K562 (cell line): ENCODE data around the gene TCF3. TPM values are rescaled to one million over a fixed set of nuclear protein-coding genes. Genes with fewer than 3 reads are reported as not detected.
A peak's percentile ranks its signal among the peaks of the same experiment; 100 is the strongest.

Source experiments
- CEBPB ChIP-seq: fragments of 450-650 bp; IDR thresholded peaks from 2 replicates; pipeline ENCODE4 v1.6.1; 2016; ENCODE audit warnings: missing genetic modification characterization, missing compliant biosample characterization
- EP400 ChIP-seq: fragments of 450-650 bp; IDR thresholded peaks from 2 replicates; pipeline ENCODE4 v1.6.1; 2017; ENCODE audit warnings: antibody characterized with exemption, mild to moderate bottlenecking, moderate library complexity
- KDM1A ChIP-seq, 2 experiments: fragments of 450-650 bp; IDR thresholded peaks; 2 replicates each; pipeline ENCODE4 v1.6.1; 2016; ENCODE audit warnings: mild to moderate bottlenecking in 2 of 2
- POLR2A ChIP-seq: fragments of 450-650 bp; conservative IDR thresholded peaks from 2 replicates; pipeline ENCODE4 v1.6.1; 2016
- PRMT5 ChIP-seq: sonication (generic); formaldehyde crosslinking; IDR thresholded peaks from 2 replicates; pipeline ENCODE4 v1.5.0; 2020; ENCODE audit warnings: missing genetic modification reagents
- SMARCC2 ChIP-seq: fragments of 450-650 bp; IDR thresholded peaks from 2 replicates; pipeline ENCODE4 v1.6.1; 2017; ENCODE audit warnings: antibody characterized with exemption, moderate library complexity, mild to moderate bottlenecking, low read depth
- ZBTB17 ChIP-seq: fragments of 450-650 bp; formaldehyde crosslinking; IDR thresholded peaks from 2 replicates; pipeline ENCODE4 v1.4.0; 2020; ENCODE audit warnings: mild to moderate bottlenecking
- polyA plus RNA-seq, 8 experiments: library from polyadenylated mRNA; depleted of rRNA in 4 of 8; stranded (reverse) in 5 of 8; unstranded in 3 of 8; fragments of >200 nt; fragmentation: Nextera tagmentation in 2 of 8; fragmentation: Illumina TruSeq in 1 of 8; extraction: Ambion mirVana in 2 of 8; extraction: Trizol in 1 of 8; gene quantifications; 2 replicates each; pipeline versions ENCODE4 v1.2.1 to v1.2.3, GENCODE V29; 2011 to 2014; ENCODE audit warnings: inconsistent platforms in 1 of 8, missing spikeins in 1 of 8
- total RNA-seq, 7 experiments: library from RNA; depleted of rRNA in 6 of 7; stranded (reverse); fragments of >200 nt in 6 of 7; fragmentation: Illumina TruSeq in 2 of 7; extraction: Trizol in 2 of 7; gene quantifications; 2 replicates each; pipeline versions ENCODE4 v1.2.1 to v1.2.3, GENCODE V29; 2011 to 2021; ENCODE audit warnings: low replicate concordance in 1 of 7
- TF ChIP-seq, protein P1 (sequence below): fragments of 450-650 bp; IDR thresholded peaks from 2 replicates; pipeline ENCODE4 v1.6.1; 2016; ENCODE audit warnings: low read depth
- TF ChIP-seq, protein P2 (sequence below): fragments of 250-450 bp; sonication (Bioruptor Pico); IDR thresholded peaks from 2 replicates; pipeline ENCODE4 v1.8.0; 2021; ENCODE audit warnings: borderline replicate concordance, mild to moderate bottlenecking, moderate library complexity; ENCODE audit not compliant: poor library complexity, severe bottlenecking
- TF ChIP-seq, protein P3 (sequence below): sonication (generic); formaldehyde crosslinking; IDR thresholded peaks from 2 replicates; pipeline ENCODE4 v1.8.0; 2022; ENCODE audit warnings: missing genetic modification reagents, mild to moderate bottlenecking, borderline replicate concordance
- TF ChIP-seq, protein P4 (sequence below): fragments of 450-650 bp; IDR thresholded peaks from 2 replicates; pipeline ENCODE4 v1.7.0; 2016; ENCODE audit warnings: borderline replicate concordance
- TF ChIP-seq, protein P5 (sequence below): fragments of 450-650 bp; IDR thresholded peaks from 2 replicates; pipeline ENCODE4 v1.6.1; 2018; ENCODE audit warnings: mild to moderate bottlenecking, low read depth; ENCODE audit not compliant: partially characterized antibody

TCF3 gene
- total and polyA plus RNA-seq, 9 of the 15 experiments (the other 6 are each of a cell fraction or from before 2014, with no cell fraction given) = 5.6 to 259 (median 84.0) TPM

DNA sequence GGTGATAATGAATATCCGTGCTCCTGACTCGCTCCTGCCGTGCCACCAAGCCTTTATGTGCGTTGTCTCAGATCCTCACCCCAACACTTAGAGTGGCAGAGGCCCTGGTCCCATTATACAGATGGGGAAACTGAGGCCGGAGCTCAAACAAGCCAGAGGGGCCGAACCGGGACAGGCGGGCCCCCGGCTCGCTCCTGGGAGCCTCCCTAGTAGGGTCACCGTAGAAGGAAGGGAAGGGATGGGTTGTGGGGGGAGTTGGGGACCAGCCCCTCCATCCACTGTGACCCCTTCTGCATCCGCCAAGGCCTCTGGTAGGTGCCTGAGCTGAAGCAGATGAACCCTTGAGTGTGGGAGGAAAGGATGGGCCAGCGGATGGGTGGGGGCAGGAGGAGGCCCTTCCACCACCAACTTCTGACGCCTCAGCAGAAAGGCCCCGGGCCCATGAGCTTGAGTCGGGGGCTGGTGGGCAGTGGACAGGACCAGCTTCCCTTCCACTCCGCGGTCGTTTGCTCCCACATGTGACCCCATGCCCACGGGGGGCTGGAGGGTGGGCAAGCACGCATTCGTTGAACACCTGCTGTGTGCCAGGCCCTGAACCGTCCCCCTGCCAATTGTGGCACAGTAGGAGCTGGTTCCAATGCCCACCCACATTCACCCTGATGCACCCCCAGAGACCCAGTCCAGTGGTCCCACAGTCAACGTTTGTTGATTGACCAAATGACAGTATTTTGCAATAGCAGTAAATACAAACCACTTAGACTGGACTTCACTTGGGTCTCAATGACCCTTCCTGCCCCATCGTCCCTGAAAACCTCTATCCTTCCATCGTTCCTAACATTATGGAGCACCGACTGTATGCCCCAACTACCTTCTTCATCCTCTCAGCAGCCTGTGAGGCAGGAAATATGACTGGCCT, 24.2 kb upstream of the TCF3 start (continued):
- TF ChIP-seq, protein P1, sequence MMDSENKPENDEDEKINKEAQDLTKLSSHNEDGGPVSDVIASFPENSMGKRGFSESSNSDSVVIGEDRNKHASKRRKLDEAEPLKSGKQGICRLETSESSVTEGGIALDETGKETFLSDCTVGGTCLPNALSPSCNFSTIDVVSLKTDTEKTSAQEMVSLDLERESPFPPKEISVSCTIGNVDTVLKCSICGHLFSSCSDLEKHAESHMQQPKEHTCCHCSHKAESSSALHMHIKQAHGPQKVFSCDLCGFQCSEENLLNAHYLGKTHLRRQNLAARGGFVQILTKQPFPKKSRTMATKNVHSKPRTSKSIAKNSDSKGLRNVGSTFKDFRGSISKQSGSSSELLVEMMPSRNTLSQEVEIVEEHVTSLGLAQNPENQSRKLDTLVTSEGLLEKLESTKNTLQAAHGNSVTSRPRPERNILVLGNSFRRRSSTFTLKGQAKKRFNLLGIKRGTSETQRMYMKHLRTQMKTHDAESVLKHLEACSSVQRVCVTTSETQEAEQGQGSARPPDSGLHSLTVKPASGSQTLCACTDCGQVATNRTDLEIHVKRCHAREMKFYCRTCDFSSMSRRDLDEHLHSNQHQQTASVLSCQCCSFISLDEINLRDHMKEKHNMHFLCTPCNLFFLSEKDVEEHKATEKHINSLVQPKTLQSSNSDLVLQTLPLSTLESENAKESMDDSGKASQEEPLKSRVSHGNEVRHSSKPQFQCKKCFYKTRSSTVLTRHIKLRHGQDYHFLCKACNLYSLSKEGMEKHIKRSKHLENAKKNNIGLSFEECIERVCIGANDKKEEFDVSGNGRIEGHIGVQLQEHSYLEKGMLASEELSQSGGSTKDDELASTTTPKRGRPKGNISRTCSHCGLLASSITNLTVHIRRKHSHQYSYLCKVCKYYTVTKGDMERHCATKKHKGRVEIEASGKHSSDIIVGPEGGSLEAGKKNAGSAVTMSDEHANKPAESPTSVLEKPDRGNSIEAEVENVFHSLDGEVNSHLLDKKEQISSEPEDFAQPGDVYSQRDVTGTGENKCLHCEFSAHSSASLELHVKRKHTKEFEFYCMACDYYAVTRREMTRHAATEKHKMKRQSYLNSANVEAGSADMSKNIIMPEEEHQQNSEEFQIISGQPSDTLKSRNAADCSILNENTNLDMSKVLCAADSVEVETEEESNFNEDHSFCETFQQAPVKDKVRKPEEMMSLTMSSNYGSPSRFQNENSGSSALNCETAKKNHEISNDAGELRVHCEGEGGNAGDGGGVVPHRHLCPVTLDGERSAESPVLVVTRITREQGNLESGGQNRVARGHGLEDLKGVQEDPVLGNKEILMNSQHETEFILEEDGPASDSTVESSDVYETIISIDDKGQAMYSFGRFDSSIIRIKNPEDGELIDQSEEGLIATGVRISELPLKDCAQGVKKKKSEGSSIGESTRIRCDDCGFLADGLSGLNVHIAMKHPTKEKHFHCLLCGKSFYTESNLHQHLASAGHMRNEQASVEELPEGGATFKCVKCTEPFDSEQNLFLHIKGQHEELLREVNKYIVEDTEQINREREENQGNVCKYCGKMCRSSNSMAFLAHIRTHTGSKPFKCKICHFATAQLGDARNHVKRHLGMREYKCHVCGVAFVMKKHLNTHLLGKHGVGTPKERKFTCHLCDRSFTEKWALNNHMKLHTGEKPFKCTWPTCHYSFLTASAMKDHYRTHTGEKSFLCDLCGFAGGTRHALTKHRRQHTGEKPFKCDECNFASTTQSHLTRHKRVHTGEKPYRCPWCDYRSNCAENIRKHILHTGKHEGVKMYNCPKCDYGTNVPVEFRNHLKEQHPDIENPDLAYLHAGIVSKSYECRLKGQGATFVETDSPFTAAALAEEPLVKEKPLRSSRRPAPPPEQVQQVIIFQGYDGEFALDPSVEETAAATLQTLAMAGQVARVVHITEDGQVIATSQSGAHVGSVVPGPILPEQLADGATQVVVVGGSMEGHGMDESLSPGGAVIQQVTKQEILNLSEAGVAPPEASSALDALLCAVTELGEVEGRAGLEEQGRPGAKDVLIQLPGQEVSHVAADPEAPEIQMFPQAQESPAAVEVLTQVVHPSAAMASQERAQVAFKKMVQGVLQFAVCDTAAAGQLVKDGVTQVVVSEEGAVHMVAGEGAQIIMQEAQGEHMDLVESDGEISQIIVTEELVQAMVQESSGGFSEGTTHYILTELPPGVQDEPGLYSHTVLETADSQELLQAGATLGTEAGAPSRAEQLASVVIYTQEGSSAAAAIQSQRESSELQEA = no peak
- TF ChIP-seq SMARCC2 (no peak), KDM1A (IDR thresholded peaks at IDR 0.05) (peak; percentile 86 to 94), PRMT5 (CRISPR knock-in tag) (no peak), ZBTB17 (CRISPR knock-in tag) (no peak), POLR2A (no peak), CEBPB (tag) (peak; percentile 56; the same call in 1 of the 2 replicates), EP400 (no peak)
- TF ChIP-seq, protein P2, sequence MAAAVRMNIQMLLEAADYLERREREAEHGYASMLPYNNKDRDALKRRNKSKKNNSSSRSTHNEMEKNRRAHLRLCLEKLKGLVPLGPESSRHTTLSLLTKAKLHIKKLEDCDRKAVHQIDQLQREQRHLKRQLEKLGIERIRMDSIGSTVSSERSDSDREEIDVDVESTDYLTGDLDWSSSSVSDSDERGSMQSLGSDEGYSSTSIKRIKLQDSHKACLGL (CRISPR knock-in tag) = no peak
- TF ChIP-seq, protein P3, sequence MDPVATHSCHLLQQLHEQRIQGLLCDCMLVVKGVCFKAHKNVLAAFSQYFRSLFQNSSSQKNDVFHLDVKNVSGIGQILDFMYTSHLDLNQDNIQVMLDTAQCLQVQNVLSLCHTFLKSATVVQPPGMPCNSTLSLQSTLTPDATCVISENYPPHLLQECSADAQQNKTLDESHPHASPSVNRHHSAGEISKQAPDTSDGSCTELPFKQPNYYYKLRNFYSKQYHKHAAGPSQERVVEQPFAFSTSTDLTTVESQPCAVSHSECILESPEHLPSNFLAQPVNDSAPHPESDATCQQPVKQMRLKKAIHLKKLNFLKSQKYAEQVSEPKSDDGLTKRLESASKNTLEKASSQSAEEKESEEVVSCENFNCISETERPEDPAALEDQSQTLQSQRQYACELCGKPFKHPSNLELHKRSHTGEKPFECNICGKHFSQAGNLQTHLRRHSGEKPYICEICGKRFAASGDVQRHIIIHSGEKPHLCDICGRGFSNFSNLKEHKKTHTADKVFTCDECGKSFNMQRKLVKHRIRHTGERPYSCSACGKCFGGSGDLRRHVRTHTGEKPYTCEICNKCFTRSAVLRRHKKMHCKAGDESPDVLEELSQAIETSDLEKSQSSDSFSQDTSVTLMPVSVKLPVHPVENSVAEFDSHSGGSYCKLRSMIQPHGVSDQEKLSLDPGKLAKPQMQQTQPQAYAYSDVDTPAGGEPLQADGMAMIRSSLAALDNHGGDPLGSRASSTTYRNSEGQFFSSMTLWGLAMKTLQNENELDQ = no peak
- TF ChIP-seq, protein P4, sequence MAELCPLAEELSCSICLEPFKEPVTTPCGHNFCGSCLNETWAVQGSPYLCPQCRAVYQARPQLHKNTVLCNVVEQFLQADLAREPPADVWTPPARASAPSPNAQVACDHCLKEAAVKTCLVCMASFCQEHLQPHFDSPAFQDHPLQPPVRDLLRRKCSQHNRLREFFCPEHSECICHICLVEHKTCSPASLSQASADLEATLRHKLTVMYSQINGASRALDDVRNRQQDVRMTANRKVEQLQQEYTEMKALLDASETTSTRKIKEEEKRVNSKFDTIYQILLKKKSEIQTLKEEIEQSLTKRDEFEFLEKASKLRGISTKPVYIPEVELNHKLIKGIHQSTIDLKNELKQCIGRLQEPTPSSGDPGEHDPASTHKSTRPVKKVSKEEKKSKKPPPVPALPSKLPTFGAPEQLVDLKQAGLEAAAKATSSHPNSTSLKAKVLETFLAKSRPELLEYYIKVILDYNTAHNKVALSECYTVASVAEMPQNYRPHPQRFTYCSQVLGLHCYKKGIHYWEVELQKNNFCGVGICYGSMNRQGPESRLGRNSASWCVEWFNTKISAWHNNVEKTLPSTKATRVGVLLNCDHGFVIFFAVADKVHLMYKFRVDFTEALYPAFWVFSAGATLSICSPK = no peak
- TF ChIP-seq, protein P5, sequence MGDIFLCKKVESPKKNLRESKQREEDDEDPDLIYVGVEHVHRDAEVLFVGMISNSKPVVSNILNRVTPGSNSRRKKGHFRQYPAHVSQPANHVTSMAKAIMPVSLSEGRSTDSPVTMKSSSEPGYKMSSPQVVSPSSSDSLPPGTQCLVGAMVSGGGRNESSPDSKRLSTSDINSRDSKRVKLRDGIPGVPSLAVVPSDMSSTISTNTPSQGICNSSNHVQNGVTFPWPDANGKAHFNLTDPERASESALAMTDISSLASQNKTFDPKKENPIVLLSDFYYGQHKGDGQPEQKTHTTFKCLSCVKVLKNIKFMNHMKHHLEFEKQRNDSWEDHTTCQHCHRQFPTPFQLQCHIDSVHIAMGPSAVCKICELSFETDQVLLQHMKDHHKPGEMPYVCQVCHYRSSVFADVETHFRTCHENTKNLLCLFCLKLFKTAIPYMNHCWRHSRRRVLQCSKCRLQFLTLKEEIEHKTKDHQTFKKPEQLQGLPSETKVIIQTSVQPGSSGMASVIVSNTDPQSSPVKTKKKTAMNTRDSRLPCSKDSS = no peak
